GM18505 (cell line): Measurements from ENCODE around the gene PSTPIP2.

Experiments used
- ATAC-seq: cut with Tn5 transposase; IDR thresholded peaks from one replicate; pipeline ENCODE4 v1.9.1; 2021; ENCODE audit not compliant: unreplicated experiment
- POLR2A ChIP-seq: IDR thresholded peaks from 4 replicates; pipeline ENCODE4 v1.6.1; 2011; ENCODE audit warnings: borderline replicate concordance; ENCODE audit not compliant: insufficient read depth, insufficient read length; ENCODE audit errors: extremely low read depth

Gene PSTPIP2

GRCh38 chr18:46079336-46079735 is 7.3 kb upstream of the PSTPIP2 start:
- TF ChIP-seq POLR2A: no peak
- no peak for ATAC-seq

DNA sequence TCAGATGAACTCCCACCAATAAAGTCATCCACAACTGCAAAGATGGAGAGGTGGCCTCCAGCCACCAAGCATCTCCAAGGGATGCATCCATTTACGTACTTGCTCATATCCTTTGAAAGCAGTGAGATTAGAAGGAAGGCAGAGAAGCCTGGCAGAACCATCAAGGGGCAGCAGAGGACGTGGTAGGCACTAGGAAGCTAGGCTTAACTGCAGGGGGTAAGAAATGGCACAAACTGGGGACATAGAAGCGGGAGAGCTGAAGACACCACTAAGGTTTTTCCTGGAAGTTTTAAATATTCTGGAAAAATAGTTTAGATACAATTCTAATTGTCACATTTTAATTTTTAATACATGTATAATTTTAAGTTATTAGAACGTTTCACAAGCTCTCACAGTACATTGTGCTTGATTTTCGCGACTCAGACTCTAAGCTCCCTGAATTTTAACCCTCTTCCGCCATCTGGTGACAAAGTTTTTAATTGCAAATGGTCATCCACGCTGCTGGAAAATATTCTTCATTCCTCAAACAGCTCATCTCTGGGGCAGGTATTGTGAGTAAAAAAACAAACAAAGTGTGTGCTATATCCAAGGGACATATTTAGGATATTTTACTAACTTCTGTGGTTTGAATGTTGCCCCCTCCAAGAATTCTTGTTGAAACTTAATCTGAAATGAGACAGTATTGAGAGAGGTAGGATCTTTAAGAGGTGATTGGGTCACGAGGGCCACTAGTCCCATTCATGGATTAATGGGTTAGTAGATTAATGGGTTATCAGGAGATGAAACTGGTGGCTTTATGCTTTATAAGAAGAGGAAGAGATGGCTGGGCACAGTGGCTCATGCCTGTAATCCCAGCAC is 1.6 kb upstream of the PSTPIP2 start:
- no peak for TF ChIP-seq POLR2A
- ATAC-seq: no peak

DNA sequence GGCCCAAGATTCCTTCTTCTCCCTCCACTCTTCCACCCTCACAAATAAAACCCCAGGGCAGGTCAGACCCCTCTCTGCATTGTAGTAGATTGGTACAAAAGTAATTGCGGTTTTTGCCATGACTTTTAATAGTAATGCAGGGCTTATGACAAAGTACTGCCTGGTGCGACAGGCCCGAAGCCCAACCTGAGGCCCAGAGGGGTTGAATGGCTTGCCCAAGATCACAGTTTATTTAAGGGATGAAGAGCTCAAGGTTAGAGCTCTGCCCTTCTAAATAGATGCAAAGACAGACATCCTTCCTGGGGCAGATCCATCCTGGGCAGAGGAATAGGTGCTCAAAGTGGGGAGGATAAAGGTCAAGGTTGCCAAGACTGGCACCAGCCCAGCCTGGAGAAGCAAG is 899 bp upstream of the PSTPIP2 start:
- no peak for TF ChIP-seq POLR2A
- ATAC-seq: no peak

DNA sequence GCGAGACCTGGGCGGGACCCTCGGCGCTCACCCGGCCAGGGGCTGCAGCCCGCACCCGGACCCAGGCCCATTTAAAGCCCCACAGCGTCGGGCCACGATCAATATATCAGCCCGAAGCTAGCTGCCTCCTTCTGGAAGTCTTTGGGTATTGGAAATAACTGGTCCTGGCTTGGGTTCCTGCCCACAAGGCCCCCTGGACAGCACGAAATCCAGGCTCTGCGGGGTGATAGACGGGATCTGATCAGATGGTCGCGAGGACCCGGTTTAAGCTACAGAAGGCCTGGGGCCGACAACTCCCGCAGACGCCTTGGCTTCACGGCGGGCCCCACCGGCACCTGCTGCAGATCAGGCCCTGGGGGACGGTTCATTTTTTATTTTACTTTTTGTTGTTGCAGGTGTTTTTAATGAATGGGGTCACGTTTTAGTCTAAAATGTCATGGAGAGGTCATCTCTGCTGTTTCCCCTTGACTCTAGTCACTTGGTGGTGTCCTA is 362 bp upstream of the PSTPIP2 start:
- no peak for TF ChIP-seq POLR2A
- ATAC-seq: no peak

GRCh38 chr18:46070815-46071652 is 1.0 kb downstream of the PSTPIP2 start:
- no peak for ATAC-seq

DNA sequence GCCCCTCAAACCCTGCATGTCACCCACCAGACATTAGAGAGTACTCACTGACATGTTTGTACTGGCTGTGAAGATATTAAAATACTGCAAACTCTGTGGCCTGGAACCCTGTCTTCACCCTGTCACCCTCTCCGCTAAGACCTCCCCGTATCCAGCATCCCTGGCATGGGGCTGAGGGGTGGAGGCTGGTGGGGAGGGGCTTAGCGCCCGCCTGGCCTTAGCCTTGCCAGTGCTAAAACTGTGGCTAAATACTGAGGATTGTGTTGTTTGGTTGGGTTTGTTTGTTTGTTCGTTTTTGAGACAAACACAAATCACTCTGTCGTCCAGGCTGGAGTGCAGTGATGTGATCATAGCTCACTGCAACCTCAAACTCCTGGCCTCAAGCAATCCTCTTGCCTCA is 1.8 kb downstream of the PSTPIP2 start:
- ATAC-seq: no peak
- TF ChIP-seq POLR2A: no peak

More at GRCh38 chr18:46070815-46071652, 1.0 kb downstream of the PSTPIP2 start:
- no peak for TF ChIP-seq POLR2A

DNA sequence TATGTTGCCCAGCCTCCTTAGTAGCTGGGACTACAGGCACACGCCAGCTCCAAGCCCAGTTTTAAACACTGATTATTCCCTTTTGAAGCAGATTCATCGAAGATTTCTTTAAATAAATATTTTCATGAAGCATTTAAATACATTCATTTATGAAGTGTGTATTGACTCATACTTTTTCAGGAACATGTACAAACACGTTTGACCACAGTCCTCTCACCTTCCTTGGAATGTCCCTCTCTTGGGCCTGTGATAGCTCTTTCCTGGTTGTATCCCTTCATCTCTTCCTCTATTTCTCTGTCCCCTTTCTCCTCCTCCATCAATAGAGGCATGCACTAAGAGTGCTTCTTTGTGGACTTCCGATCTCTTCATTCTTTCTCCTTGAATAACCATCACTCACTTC is 2.5 kb downstream of the PSTPIP2 start:
- no peak for TF ChIP-seq POLR2A
- ATAC-seq: no peak

GRCh38 chr18:46068763-46069162 is 3.3 kb downstream of the PSTPIP2 start:
- TF ChIP-seq POLR2A: no peak
- no peak for ATAC-seq

- no peak for TF ChIP-seq POLR2A
- ATAC-seq: no peak
Observed at GRCh38 chr18:46067438-46068007, 4.5 kb downstream of the PSTPIP2 start.

GRCh38 chr18:46062781-46063180 is 9.3 kb downstream of the PSTPIP2 start:
- TF ChIP-seq POLR2A: no peak
- no peak for ATAC-seq

GRCh38 chr18:46061796-46062195 is 10.3 kb downstream of the PSTPIP2 start:
- no peak for TF ChIP-seq POLR2A
- ATAC-seq: no peak

GRCh38 chr18:46061387-46061786 is 10.7 kb downstream of the PSTPIP2 start:
- ATAC-seq: no peak
- no peak for TF ChIP-seq POLR2A

DNA sequence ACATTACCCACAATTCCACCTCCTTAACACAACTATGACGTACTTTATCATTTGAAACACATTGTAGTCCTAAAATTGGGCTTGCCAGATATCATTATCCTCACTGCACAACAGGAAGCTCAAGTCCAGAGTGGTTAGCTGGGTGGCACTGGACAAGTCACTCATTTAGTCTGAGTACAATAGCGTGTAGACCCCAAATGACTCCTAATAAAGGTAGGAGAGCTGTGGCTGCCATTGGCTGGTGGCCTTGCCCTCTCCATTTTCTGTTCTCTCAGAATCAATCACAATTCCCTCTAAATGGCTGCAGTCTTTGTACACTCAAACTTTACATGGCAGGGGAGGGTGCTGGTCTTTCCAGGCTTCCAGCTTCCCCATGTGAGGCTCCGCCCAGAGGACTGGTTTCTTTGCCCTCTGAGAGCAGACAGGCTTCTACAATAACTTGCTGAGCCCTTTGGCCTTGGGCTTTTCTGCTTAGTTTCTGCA is 11.7 kb downstream of the PSTPIP2 start:
- TF ChIP-seq POLR2A: no peak
- no peak for ATAC-seq
